ENCODE measurements around the gene CATSPER3.

CATSPER3 gene

GRCh38 chr5:134967607-134968006 is at the start of gene CATSPER3:
Gene CATSPER3 (plus strand): TSS chr5:134967907. CDS start chr5:134967992, 85 bp downstream.
- Histone ChIP-seq H3K4me1 (ENCODE audit: control insufficient read depth, insufficient read depth, low read length) (no peaks in the 10 kb centered on the region), H3K36me3 (ENCODE audit: control insufficient read depth, insufficient read depth, low read length) (no peaks in the 10 kb centered on the region), H3K4me3 (ENCODE audit: low read length) (no peak within 1 kb of the TSS), H3K9ac (ENCODE audit: low read length) (no peak within 1 kb of the TSS), H3K27ac (ENCODE audit: low read depth, low read length) (no peak within 1 kb of the TSS), H3K27me3 (ENCODE audit: control insufficient read depth, insufficient read depth, low read length) (no peaks in the 10 kb centered on the region)

GRCh38 chr5:134918861-134919260 is 48.8 kb upstream of the CATSPER3 start:
- H3K27ac ChIP-seq (ENCODE audit: low read depth, low read length): no peak overlapping the region
- no peaks in the 10 kb centered on the region for H3K27me3 ChIP-seq (ENCODE audit: control insufficient read depth, insufficient read depth, low read length)
- no peak overlapping the region for H3K4me3 ChIP-seq (ENCODE audit: low read length)
- peaks cover 11% of the 10 kb centered on the region for H3K36me3 ChIP-seq (ENCODE audit: control insufficient read depth, insufficient read depth, low read length)
- H3K4me1 ChIP-seq (ENCODE audit: control insufficient read depth, insufficient read depth, low read length): no peaks in the 10 kb centered on the region
- H3K9ac ChIP-seq (ENCODE audit: low read length): no peak overlapping the region

- H3K4me1 ChIP-seq (ENCODE audit: control insufficient read depth, insufficient read depth, low read length): no peaks in the 10 kb centered on the region
- no peak overlapping the region for H3K27ac ChIP-seq (ENCODE audit: low read depth, low read length)
- H3K27me3 ChIP-seq (ENCODE audit: control insufficient read depth, insufficient read depth, low read length): no peaks in the 10 kb centered on the region
- H3K9ac ChIP-seq (ENCODE audit: low read length): no peak overlapping the region
- no peak overlapping the region for H3K4me3 ChIP-seq (ENCODE audit: low read length)
- H3K36me3 ChIP-seq (ENCODE audit: control insufficient read depth, insufficient read depth, low read length): peaks cover 5% of the 10 kb centered on the region
Measured at GRCh38 chr5:134920848-134921575, 46.7 kb upstream of the CATSPER3 start.

DNA sequence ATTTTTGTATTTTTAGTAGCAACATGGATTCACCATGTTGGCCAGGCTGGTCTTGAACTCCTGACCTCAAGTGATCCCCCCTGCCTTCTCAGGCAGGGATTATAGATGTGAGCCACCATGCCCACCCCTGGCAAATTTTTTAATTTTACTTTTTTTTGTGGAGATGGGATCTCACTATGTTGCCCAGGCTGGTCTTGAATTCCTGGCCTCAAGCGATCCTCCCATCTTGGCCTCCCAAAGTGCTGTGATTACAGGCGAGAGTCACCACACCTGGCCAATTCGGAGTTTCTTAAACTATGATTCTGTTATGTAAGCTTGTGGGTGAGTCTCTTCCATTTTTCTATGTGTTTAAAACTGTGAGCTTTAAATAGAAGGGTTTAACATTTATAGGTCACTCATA is 35.2 kb upstream of the CATSPER3 start:
- Histone ChIP-seq H3K27me3 (ENCODE audit: control insufficient read depth, insufficient read depth, low read length) (no peaks in the 10 kb centered on the region), H3K9ac (ENCODE audit: low read length) (no peak overlapping the region), H3K4me1 (ENCODE audit: control insufficient read depth, insufficient read depth, low read length) (no peaks in the 10 kb centered on the region), H3K27ac (ENCODE audit: low read depth, low read length) (no peak overlapping the region), H3K4me3 (ENCODE audit: low read length) (no peak overlapping the region), H3K36me3 (ENCODE audit: control insufficient read depth, insufficient read depth, low read length) (peaks cover 3% of the 10 kb centered on the region)

- Histone ChIP-seq H3K4me1 (ENCODE audit: control insufficient read depth, insufficient read depth, low read length) (no peaks in the 10 kb centered on the region), H3K27me3 (ENCODE audit: control insufficient read depth, insufficient read depth, low read length) (no peaks in the 10 kb centered on the region), H3K27ac (ENCODE audit: low read depth, low read length) (no peak overlapping the region), H3K4me3 (ENCODE audit: low read length) (no peak overlapping the region), H3K36me3 (ENCODE audit: control insufficient read depth, insufficient read depth, low read length) (peaks cover 3% of the 10 kb centered on the region), H3K9ac (ENCODE audit: low read length) (no peak overlapping the region)
Measured at GRCh38 chr5:134934202-134934601, 33.5 kb upstream of the CATSPER3 start.

- Histone ChIP-seq H3K27ac (ENCODE audit: low read depth, low read length) (no peak overlapping the region), H3K9ac (ENCODE audit: low read length) (no peak overlapping the region), H3K4me1 (ENCODE audit: control insufficient read depth, insufficient read depth, low read length) (no peaks in the 10 kb centered on the region), H3K36me3 (ENCODE audit: control insufficient read depth, insufficient read depth, low read length) (peaks cover 3% of the 10 kb centered on the region), H3K4me3 (ENCODE audit: low read length) (no peak overlapping the region), H3K27me3 (ENCODE audit: control insufficient read depth, insufficient read depth, low read length) (no peaks in the 10 kb centered on the region)
Measured at GRCh38 chr5:134935711-134936602, 31.8 kb upstream of the CATSPER3 start.

DNA sequence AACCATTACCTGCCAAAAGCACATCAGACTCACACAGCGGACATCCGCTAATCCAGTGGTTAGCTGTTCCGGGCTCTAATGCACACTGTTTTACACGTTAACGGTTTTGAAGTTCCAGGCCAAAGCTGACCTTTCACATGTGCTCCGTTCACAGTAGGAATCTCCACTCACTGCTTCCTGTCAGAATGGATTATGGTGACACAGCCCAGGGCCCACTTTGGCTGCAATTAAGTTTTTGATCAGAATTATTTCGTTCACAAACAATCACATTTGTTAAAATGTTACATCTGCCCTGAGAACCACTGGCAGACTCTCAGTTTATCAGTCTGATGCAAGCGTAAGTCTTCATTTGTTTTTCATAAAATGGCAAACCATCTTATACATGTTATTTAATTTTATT is 30.2 kb upstream of the CATSPER3 start:
- Histone ChIP-seq H3K4me1 (ENCODE audit: control insufficient read depth, insufficient read depth, low read length) (no peaks in the 10 kb centered on the region), H3K27me3 (ENCODE audit: control insufficient read depth, insufficient read depth, low read length) (no peaks in the 10 kb centered on the region), H3K4me3 (ENCODE audit: low read length) (no peak overlapping the region), H3K9ac (ENCODE audit: low read length) (no peak overlapping the region), H3K36me3 (ENCODE audit: control insufficient read depth, insufficient read depth, low read length) (no peaks in the 10 kb centered on the region), H3K27ac (ENCODE audit: low read depth, low read length) (no peak overlapping the region)

DNA sequence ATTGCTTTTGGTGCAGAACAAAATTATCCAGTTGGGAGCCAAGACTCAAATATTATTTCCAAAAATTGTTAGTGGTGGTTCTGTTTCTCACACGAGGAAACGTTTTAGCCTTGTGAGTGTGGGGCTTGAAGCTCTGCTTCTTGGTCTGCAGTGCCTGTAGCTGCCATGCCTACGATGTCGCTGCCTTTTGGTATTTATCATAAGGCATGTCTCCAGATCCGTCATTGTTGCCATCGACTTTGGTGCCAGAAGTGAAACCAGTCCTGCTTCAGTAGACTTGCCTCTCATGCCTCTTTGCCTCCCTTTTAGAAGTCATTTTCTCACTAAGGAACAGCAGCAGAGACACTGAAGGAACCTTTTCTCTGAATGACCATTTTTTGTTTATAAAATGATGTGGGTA is 29.7 kb upstream of the CATSPER3 start:
- no peak overlapping the region for H3K9ac ChIP-seq (ENCODE audit: low read length)
- no peaks in the 10 kb centered on the region for H3K27me3 ChIP-seq (ENCODE audit: control insufficient read depth, insufficient read depth, low read length)
- H3K4me1 ChIP-seq (ENCODE audit: control insufficient read depth, insufficient read depth, low read length): no peaks in the 10 kb centered on the region
- H3K4me3 ChIP-seq (ENCODE audit: low read length): no peak overlapping the region
- no peaks in the 10 kb centered on the region for H3K36me3 ChIP-seq (ENCODE audit: control insufficient read depth, insufficient read depth, low read length)
- H3K27ac ChIP-seq (ENCODE audit: low read depth, low read length): no peak overlapping the region

DNA sequence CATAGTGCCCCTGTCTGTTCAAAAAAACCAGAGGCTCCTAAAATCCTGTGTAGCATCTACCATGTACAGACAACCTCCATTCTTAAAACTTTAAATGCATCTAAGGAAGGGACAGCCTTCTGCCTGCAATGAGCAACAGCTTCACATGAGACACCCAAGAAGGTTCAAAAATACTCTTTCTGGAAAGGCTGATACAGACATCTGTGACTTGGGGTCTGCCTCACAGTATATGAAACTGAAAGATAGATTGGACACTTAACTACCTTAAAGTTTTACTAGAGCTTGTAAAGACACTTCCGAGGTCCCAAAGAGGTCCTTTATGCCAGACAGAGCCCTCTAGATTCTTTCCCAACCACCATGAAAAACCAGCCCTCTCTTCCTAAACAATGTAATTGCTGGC is 28.2 kb upstream of the CATSPER3 start:
- no peak overlapping the region for H3K4me3 ChIP-seq (ENCODE audit: low read length)
- H3K27ac ChIP-seq (ENCODE audit: low read depth, low read length): no peak overlapping the region
- H3K9ac ChIP-seq (ENCODE audit: low read length): no peak overlapping the region
- H3K36me3 ChIP-seq (ENCODE audit: control insufficient read depth, insufficient read depth, low read length): no peaks in the 10 kb centered on the region
- no peaks in the 10 kb centered on the region for H3K27me3 ChIP-seq (ENCODE audit: control insufficient read depth, insufficient read depth, low read length)
- H3K4me1 ChIP-seq (ENCODE audit: control insufficient read depth, insufficient read depth, low read length): no peaks in the 10 kb centered on the region

GRCh38 chr5:134943547-134943946 is 24.2 kb upstream of the CATSPER3 start:
- Histone ChIP-seq H3K4me1 (ENCODE audit: control insufficient read depth, insufficient read depth, low read length) (no peaks in the 10 kb centered on the region), H3K36me3 (ENCODE audit: control insufficient read depth, insufficient read depth, low read length) (no peaks in the 10 kb centered on the region), H3K27ac (ENCODE audit: low read depth, low read length) (no peak overlapping the region), H3K27me3 (ENCODE audit: control insufficient read depth, insufficient read depth, low read length) (no peaks in the 10 kb centered on the region), H3K9ac (ENCODE audit: low read length) (no peak overlapping the region), H3K4me3 (ENCODE audit: low read length) (no peak overlapping the region)

DNA sequence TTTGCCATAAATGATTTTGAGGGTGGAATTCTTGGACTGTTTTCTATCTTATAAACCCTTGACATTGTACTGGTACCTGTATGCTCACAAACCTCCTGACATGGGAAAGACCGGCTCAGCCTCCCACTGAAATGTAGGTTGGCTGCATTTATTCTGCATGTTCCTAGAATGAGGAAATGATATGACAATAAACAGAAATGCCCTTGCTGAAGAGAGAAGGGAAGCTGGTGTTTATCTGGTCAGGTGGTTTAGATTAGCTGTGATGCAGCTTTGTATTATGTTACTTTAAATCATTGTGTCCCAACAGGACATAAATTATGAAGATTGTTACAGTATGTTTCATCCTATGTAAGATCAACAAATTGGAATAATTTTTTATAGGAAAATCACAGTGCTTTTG is 23.1 kb upstream of the CATSPER3 start:
- no peak overlapping the region for H3K27ac ChIP-seq (ENCODE audit: low read depth, low read length)
- no peak overlapping the region for H3K4me3 ChIP-seq (ENCODE audit: low read length)
- no peak overlapping the region for H3K9ac ChIP-seq (ENCODE audit: low read length)
- no peaks in the 10 kb centered on the region for H3K36me3 ChIP-seq (ENCODE audit: control insufficient read depth, insufficient read depth, low read length)
- no peaks in the 10 kb centered on the region for H3K27me3 ChIP-seq (ENCODE audit: control insufficient read depth, insufficient read depth, low read length)
- no peaks in the 10 kb centered on the region for H3K4me1 ChIP-seq (ENCODE audit: control insufficient read depth, insufficient read depth, low read length)

GRCh38 chr5:134945041-134945440 is 22.7 kb upstream of the CATSPER3 start:
- H3K27ac ChIP-seq (ENCODE audit: low read depth, low read length): no peak overlapping the region
- no peaks in the 10 kb centered on the region for H3K36me3 ChIP-seq (ENCODE audit: control insufficient read depth, insufficient read depth, low read length)
- H3K4me3 ChIP-seq (ENCODE audit: low read length): no peak overlapping the region
- H3K9ac ChIP-seq (ENCODE audit: low read length): no peak overlapping the region
- no peaks in the 10 kb centered on the region for H3K27me3 ChIP-seq (ENCODE audit: control insufficient read depth, insufficient read depth, low read length)
- H3K4me1 ChIP-seq (ENCODE audit: control insufficient read depth, insufficient read depth, low read length): no peaks in the 10 kb centered on the region

Data from rectal smooth muscle tissue (tissue), 1 donor.